Measurements from ENCODE around the gene APOF.

The APOF gene

GRCh38 chr12:56373515-56373914 is 10.9 kb upstream of the APOF start:
- Histone ChIP-seq H3K4me3 (ENCODE audit: low read depth, low read length) (no peak overlapping the region), H3K9me3 (peaks cover 6% of the 10 kb centered on the region; the same call in 1 of the 2 replicates), H3K36me3 (no peaks in the 10 kb centered on the region), H3K27me3 (peaks cover 5% of the 10 kb centered on the region; the same call in 1 of the 2 replicates), H3K4me1 (no peaks in the 10 kb centered on the region)
- DNase-seq, result no peak
- TF ChIP-seq CTCF (IDR thresholded peaks at IDR 0.05; ENCODE audit: low read depth, low read length), result no peak

GRCh38 chr12:56366948-56367347 is 4.3 kb upstream of the APOF start:
- TF ChIP-seq CTCF (IDR thresholded peaks at IDR 0.05; ENCODE audit: low read depth, low read length), result no peak
- Histone ChIP-seq H3K4me1 (no peaks in the 10 kb centered on the region), H3K36me3 (no peaks in the 10 kb centered on the region), H3K4me3 (ENCODE audit: low read depth, low read length) (no peak overlapping the region), H3K27me3 (no peaks in the 10 kb centered on the region), H3K9me3 (no peaks in the 10 kb centered on the region)
- DNase-seq, result no peak

- H3K9me3 ChIP-seq, result no peaks in the 10 kb centered on the region
- H3K27me3 ChIP-seq, result no peaks in the 10 kb centered on the region
- TF ChIP-seq CTCF (IDR thresholded peaks at IDR 0.05; ENCODE audit: low read depth, low read length), result no peak
- DNase-seq, result no peak
- H3K36me3 ChIP-seq, result no peaks in the 10 kb centered on the region
- no peaks in the 10 kb centered on the region for H3K4me1 ChIP-seq
- no peak overlapping the region for H3K4me3 ChIP-seq (ENCODE audit: low read depth, low read length)
Measured at GRCh38 chr12:56361487-56362129, 1.0 kb downstream of the APOF start.

DNA sequence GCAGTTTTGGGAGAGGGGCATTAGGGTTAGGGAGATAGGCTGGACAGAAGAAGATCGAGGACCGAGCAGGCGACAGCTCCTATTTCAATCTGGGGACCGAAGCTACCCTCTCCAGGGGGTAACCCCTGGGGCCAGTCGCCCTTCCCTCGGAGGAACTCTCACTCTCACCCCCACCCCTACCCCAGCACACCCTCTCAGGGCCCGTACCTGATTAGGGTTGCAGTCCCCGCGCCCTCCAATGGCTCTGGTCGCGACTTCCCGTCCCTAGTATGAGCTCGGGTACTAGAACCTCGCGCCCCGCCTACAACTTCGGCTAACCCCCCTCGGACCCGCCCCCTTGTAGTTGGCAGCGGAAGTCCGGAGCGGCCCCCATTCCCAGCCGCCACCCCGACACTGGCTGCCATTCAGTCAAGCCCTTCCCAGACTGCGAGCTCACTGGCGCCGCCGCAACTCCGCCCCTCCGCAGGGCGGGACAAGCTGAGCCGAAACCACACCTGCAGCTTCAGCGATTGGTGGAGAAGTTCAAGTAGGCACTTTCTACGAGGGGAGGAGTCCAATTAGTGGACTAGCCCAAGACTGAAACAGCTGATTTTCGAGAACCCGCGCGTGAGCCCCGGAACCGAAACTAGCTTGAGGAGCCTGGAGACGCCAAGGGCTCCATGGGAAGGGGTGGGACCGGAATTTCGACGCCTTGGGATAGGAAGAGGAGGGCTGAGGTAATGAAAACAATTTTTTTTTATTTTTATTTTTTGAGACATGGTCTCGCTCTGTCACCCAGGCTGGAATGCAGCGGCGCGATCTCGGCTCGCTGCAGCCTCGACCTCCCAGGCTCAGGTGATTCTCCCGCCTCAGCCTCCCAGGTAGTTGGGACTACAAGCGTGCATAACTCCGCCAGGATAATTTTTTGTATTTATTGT is 2.5 kb downstream of the APOF start, which contains the start of gene STAT2:
Gene STAT2, minus strand, starts transcription at position 257 of the 917 bp plus-strand sequence. CDS start 3,536 bp downstream, outside the sequence.
- TF ChIP-seq CTCF (IDR thresholded peaks at IDR 0.05; ENCODE audit: low read depth, low read length), result no peak

GRCh38 chr12:56358836-56359532 is 3.7 kb downstream of the APOF start:
- TF ChIP-seq CTCF (IDR thresholded peaks at IDR 0.05; ENCODE audit: low read depth, low read length), result no peak
- no peaks in the 10 kb centered on the region for H3K36me3 ChIP-seq
- no peak for DNase-seq
- no peaks in the 10 kb centered on the region for H3K9me3 ChIP-seq
- no peaks in the 10 kb centered on the region for H3K4me1 ChIP-seq
- peak overlapping the region; percentile 86 for H3K4me3 ChIP-seq (ENCODE audit: low read depth, low read length)
- H3K27me3 ChIP-seq, result no peaks in the 10 kb centered on the region

More for the DNA sequence above, 2.5 kb downstream of the APOF start, which contains the start of gene STAT2:
- Histone ChIP-seq H3K4me1 (no peaks in the 10 kb centered on the region), H3K27me3 (no peaks in the 10 kb centered on the region), H3K36me3 (no peaks in the 10 kb centered on the region), H3K9me3 (no peaks in the 10 kb centered on the region), H3K4me3 (ENCODE audit: low read depth, low read length) (peak within 1 kb of the TSS; percentile 86)
- peak; percentile 99 for DNase-seq
